Activated CD4-positive, alpha-beta T cell treated with anti-CD3 and anti-CD28 coated beads, Interleukin-2, amount 50 U/mL, for 16 hours (primary cell): ENCODE measurements around the gene PRKAG2.

ENCODE experiments used
- DNase-seq: peaks from one replicate; pipeline ENCODE4 v3.0.0-alpha.2; 2020

Gene PRKAG2

DNA sequence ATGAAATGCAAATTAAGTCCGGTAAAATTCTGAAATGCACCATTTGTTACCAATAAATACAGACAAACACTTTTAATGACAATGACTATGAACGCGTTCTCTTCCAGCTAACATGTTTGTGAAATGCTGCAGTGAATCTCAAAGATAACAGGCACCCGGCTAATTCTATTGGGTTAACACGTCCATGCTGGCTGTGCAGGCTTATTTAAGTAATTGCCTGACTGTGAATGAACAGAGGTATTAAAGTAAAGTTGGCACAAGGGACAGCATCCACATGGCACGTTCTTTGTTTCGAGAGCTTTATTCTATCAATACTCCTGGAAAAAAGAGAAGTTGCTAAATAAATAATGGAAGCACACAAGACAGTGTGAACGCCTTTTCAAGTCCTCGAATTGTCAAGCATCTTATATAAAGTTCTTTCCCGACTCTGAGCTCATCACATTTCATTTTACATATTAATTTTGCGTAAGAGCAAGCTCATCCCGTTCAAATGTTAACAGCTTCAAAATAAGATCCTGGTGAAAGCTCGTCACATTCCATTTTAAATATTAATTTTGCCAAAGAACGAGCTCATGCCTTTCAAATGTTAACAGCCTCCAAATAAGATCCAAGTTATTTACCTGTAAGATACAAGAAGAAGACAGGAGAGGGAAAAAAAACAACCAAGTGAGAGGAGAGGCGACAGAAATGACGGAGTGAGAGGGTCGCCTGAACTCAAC is 245.9 kb downstream of the PRKAG2 start:
- no peak for DNase-seq

DNA sequence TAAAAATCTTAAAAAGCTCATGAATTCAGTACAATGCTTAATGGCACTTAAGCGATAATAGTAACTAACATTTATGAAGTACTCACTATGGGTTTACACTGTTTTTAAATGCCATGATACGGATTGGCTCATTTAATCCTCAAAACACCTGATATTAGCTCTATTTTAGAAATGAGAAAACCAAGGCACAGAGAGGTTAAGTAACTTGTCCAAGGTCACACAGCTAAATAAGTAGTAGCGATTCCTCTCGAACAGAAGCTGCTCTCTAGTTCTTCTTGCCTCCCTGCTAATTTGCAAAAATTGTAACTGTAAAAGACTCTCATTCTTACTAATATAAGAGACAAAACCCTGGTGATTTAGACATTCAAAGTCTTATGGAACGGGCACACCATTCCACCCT is 246.6 kb downstream of the PRKAG2 start:
- no peak for DNase-seq

DNA sequence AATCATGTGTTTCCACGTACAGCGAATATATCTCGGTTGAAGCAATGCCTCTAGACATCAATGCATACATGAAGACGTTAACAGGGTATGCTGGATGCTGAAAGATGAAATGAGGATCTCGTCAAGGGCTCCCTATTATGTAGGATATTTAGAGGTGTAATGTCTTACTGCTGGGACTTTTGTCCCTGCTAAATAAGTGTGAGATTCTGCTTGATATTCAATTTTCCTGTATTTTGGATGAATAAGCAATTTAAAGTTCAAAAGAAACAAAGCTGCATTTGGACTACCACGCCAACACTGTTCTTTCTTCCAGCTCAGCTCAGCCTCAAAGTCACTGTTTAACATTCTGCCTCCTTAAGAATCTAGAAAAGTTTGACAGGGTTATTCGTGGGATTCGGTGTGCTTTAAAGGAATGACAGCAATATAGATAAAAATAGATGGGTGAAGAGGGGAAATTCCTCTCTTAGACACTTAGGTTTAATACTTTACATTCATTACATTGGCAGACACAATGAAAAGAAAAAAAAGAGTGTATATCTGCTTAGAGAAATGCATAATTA is 247.1 kb downstream of the PRKAG2 start:
- no peak for DNase-seq

DNA sequence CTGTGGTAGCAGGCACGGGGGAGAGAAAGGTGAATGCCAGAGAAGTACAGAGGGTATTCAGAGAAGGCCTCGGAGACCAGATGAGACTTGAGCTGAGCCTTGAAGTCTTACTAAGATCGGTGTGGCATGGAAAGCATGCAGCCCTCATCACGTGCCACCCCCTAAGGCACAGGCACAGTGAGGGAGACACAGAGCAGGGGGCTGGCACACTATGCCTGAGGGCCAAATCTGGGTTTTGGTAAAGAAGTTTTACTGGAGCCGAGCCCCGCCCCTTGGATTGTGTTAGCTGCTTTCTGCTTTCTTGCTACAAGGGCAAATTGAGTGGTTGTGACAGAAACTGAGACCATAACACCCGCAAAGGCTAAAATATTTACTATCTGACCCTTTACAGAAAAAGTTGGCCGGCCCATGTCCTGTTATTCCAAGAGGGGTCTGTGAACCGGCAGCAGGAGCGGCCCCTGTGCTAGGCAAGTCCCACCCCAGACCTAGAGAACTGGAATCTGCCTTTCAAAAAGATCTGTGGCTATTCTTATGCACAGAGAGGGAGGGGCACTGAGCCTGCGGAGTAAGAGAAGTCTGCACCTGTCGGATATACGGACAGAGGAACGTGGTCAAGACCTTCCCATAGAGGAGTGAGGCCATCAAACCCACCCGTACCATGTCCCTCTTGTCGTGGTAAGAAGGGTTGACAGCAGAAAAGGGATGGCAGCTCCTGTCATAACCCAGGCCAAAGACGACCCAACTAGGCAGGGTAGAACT is 247.9 kb downstream of the PRKAG2 start:
- DNase-seq = no peak

DNA sequence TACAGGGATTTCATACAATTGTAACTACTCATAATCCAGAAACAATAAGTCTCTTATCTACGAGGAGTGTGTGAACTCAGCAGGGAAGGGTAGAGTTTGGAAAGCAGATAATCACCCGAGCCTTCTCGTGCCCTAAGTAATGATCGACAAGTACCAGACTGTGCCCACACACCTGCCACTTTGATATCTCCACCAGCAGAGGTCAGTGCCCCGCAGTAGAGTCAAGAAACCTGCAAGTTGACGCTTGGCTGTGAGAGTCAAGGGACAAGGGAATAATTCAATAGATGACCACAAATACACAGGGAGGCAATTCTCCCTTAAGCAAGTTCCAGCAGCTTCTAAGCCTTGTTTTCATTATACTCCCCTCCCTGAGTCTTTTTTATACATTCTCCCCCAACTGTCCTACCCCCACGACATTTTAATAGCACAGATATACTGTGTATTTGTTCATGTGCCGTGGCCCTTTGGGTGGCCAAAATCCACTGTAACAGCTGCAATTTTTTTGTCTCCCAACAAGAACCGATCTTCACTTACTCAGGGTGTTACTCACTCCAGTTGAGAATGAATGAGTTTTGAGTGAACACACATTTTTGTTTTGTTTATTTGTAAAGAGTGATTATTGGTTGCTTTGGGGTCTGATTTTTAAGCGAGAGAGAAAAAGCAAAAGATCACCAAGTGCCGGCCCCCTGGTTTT is 250.3 kb downstream of the PRKAG2 start:
- peak; percentile 16 for DNase-seq

DNA sequence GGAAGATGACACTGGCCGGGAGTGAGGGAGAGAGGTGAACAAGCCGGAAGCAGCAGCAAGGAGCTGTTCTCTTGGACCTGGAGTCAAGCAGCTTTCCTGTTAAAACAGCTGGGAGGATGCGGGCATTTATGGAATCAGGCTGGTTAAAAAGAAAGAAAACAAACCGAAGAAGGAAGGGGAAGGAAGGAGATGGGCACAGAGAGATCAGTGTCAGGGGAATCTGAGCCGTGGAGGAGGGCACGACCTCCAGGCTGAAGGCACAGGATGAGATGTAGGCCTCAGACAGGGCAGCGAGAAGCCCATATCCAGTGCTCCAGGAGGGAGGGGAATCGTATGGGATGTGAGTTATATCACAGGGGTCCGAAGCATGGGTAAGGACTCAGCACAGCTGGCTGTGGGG is 251.3 kb downstream of the PRKAG2 start:
- no peak for DNase-seq

DNA sequence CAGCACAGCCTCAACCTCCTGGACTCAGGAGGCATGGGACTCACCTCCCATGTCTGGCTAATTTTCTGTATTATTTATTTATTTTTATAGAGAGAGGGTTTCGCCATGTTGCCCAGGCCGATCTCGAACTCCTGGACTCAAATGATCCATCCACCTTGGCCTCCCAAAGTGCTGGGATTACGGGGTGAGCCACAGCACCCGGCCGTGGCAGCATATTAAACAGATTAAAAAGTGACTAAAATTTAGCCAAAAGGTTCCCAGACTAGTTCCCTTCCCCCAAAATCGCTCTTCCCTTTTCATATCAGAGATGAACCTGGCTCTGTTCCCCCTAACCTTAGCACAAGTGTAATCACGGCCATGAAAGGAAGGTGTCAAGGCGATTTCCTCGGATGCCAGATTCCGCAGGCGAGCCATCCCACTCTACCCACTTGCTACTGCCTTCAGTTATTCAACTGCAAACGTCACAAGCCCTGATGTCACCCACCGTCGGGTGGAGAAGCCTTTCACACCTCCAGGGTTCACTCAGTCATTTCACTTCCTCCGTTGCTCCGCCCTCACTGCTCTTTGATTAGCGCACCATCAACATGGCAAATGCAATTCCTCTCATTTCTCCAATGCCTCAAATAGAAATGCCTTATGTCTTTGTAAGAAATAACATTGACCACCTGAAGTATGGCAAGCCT is 252.5 kb downstream of the PRKAG2 start:
- no peak for DNase-seq

DNA sequence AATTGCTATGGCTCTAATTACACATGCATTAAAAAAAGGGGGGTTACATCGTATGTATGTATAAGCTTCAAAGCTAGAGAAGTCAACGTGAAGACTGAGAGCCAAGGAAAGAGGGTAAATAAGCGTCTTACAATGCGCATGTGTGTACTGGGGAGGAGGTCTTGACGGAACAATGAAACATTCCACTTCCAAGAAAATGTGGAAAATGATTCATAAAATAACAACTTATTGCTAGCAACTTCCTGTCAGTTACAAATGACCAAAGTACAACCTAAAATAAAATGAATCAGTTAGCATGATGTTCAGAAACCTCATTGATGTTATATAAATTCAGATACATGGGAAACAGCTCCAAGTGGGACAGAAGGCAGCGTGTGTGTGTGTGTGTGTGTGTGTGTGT is 253.1 kb downstream of the PRKAG2 start:
- DNase-seq = no peak

DNA sequence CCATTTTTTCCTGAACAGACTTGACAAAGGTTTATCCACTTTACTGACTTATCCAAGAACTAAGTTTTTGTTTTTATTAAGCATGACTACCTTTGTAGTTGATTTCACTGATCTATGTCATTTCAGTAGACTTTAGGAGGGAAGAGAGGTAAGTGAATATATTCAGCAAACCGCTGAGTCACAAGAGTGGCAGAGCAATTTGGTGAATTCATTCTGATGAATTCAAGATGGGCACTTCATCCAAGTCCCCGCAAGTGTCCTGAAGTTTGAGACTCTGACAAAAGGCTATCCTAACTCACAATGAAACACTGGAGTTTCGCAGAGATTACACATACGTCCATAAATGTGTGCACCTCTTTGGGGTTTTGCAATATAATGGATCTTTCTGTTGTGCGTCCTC is 255.0 kb downstream of the PRKAG2 start:
- DNase-seq = no peak

DNA sequence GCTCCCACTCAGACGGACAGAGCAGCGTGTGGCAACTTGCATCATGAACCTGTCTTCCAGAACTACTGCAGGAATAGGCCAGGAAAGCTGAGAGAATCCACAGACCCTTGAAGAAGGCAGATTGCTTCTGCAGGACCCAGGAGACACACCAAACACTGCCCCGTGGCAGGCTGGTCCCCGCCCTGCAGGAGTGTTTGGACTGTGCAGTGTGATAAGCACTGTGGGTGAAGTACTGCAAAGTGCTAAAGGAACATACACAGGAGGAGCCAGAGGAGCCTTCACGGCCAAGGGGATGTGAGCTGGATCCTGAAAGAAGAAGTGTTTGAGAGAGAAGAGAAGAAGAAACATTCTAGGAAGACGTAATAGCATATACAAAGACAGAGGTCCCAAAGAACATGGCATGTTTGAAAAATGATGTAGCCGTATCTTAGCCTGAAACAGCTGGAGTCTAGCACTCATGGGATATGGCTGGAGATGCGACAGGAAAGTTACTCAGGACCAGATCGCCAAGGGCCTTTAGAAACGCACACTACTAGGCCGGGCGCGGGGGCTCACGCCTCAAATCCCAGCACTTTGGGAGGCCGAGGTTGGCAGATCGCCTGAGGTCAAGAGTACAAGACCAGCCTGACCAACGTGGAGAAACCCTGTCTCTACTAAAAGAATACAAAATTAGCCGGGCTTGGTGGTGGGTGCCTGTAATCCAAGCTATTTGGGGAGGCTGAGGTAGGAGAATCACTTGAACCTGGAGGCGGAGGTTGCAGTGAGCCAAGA is 260.3 kb downstream of the PRKAG2 start:
- no peak for DNase-seq

DNA sequence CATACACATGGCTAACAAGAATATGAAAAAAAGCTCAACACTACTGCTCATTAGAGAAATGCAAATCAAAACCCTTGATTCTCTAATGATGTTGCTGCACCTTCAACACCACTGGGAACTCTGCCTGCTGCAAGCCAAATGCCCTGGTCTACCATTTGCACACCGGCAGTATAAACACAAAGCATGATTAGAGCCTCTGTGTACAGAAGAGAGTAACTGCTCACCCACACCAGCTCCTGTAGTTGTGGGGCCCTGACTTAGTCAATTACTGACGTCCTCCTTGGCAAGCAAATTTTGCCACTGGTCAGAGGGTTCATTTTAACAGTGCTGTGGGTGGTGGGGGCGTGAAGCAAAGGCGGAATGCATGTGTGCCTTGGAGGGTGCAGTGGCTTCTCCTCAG is 261.1 kb downstream of the PRKAG2 start:
- no peak for DNase-seq

DNA sequence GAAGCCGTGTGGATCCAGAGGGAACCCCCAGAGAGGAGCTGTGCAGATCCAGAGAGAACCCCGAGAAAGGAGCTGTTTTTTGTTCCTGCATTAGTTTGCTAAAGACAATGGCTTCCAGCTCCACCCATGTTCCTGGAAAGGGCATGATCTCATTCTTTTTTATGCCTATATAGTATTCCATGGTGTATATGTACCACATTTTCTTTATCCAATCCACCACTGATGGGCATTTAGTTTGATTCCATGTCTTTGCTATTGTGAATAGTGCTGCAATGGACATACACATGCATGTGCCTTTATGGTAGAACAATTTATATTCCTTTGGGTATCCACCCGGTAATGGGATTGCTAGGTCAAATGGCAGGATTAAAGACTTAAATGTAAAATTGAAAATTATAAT is 261.9 kb downstream of the PRKAG2 start:
- no peak for DNase-seq

DNA sequence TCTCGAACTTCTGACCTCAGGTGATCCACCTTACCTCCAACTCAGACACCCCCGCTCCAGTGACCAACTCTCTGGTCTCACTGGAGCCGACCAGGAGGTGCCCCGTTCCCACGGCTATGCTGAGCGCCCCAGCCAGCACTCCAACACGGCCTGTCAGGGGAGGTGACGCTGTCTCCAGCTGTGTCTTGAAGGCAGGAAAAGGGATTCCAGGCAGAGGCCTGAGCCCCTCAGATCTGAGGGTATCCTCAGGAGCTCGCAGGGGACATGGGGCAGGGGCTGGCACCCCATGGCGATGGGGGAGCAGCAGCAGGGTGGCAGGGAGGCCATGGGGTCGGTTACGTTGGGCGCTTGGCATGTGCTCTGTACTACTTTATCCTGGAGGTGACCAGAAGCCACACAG is 262.9 kb downstream of the PRKAG2 start:
- no peak for DNase-seq

DNA sequence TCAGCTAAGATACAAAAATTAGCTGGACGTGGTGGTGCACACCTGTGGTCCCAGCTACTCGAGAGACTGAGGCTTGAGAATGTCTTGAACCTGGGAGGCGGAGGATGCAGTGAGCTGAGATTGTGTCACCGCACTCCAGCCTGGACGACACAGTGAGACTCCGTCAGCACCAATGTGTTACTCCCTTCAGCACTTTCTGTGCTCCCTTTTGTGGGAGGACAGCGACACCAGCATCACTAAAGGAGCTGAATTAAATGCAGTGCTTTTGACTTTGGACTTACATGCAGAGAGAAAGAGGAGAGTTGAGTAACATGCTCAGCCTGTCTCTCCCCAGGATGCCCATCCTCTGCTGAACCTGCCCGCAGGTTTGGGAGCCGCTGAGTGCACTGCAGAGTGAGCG is 265.0 kb downstream of the PRKAG2 start:
- no peak for DNase-seq

DNA sequence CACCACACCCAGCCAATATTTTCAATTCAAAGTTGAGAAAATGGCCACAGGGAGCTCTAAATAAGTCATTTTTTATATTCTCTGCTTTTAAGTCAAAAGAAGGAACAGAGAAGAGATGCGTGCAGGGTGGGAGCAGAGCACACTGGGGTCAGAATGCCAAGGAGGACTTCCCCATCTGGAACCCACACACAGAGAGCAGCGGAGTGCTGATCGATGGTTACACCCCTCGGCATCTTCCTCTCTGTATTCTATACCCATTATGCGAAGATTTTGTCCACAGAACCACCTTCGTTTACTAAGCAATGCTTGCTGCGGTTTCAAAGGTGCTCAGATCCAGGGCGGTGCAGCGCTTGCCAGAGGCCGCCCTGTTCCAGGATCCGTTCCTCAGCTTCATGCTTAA is 265.9 kb downstream of the PRKAG2 start:
- no peak for DNase-seq

DNA sequence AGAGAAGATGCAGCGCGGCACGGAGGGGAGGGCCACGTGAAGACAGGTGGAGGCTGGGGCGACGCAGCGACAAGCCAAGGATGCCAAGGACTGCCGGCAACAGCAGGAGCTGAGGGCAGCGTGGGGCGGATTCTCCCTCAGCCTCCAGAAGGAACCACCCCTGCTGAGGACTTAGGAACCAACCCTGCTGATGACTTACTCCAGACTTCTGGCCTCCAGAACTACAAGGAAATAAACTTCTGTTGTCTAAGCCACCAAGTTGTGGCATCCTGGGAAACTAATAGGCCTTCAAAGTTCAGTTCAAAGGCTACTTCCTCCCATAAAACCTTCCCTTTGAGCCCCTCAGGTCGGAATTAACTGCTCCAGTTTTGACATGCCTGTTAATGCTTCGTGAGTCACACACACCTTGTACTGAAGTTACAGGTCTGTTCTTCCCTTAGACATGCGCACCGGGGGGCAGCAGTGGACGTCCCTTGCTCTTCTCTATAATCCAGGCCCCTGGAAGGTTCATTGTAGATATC is 268.8 kb downstream of the PRKAG2 start:
- DNase-seq = no peak

DNA sequence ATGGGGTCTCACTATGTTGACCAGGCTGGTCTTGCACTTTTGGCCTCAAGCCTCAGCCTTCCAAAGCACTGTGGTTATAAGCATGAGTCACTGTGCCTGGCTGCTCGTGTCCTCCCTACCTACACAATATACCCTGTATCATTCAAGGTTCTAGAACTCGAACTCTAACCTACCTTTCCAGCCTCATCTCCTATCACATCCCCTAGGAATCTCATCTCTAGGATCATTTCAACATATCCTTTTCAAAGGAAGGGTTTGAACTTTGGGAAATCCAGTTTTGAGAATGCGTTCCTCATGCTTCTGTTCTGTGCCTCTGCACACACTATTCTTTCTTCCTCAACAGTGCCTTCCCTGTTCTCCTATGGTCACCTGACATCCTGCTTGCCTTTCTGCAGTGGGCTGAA is 269.4 kb downstream of the PRKAG2 start:
- no peak for DNase-seq

DNA sequence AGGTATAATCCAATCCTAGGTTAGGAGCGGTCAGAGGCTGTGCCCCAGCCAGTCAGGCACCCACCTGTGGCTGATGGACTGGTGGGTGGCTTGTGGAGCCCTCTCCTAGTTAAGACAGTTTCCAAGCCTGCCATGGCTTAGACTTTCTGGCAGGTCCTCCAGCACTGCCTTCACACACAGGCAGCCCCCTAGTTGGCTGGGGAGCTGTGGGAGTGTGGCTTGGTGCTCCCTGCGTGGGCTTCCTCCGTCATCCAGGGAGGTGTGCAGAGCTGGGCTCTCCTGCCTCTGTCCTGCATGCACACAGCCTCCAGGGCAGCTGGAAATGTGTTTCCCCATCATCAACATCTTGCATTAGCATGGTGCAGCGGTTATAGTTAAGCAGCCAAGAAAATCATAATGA is 273.0 kb downstream of the PRKAG2 start:
- no peak for DNase-seq

DNA sequence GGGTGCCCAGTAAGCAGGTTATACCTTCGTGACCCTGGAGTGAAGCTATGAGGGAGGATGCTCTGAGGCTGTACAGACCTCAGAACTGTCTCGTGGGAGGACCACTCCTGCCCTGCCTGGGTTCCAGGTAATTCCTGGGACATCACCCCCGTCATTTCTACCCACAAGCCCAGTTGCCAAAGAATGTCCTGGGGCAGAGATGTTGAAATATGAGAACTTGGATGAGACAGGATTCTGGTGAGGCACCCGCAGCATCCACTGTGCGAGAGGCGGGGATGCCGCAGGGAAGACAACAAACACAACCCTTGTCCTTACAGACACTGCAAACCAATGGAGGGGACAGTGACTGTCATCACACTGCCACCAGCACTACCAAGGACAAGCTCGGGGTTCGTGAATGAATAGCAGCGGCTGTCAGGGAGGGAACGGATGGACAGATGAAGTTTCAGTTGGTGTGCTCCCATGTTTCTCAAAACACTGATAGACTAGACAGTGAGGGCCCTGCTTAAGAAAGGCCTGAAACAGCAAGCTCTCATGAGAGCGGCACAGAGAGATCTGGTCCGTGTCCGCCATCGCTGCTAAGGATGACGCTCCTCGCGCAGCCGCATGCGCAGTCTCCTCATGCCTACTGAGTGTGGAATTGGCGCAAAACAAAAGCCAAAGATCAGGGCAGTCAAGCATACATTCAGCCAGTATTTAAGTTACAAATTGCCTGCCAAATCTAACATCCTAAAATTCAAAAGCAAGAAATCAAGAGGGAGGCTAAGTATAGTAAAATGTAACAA is 275.2 kb downstream of the PRKAG2 start:
- no peak for DNase-seq

DNA sequence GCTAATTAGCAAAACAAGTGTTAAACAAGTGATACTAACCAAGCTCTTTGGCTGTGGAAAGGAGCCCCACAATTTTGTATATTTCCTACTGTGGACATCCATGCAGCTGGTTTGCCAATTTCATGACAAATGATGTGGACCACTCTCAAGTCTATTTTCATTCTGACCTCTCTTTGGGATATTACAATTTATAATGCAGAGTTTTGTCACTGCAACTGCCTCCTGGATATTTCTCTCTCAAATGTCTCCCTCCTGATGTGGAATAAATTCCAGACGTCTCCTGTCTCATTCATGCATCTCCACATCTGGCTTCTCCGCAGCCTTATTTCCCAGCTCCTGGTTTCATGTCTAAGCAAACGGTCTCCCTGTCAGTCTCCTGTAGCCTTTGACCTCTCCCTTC is 276.6 kb downstream of the PRKAG2 start:
- no peak for DNase-seq
